IMR-90 (cell line): ENCODE data around the gene TNNI2. TPM values are rescaled to one million over a fixed set of nuclear protein-coding genes. Genes with fewer than 3 reads are reported as not detected.

Source experiments
- ATAC-seq: fragments of 200-7000 bp; cut with Tn5 transposase; 2 replicates; pipeline ENCODE4 v1.9.1; 2020; ENCODE audit warnings: low read depth, mild to moderate bottlenecking, moderate library complexity
- BruUV-seq: library from RNA; stranded (reverse); fragments of 400-500 nt; replicated peaks from 2 replicates; lab custom pipeline; 2021; lab: Mats Ljungman, UMichigan
- CTCF ChIA-PET: fragments of 300-600 bp; formaldehyde crosslinking; extraction: SDS; loops from one replicate; lab custom pipeline; 2021; ENCODE audit warnings: antibody characterized with exemption; lab: Yijun Ruan, JAX
- POLR2A ChIA-PET: fragments of 300-600 bp; sonication (Branson Sonifier 250); formaldehyde crosslinking; loops from one replicate; lab custom pipeline; 2022; ENCODE audit warnings: antibody characterized with exemption; ENCODE audit not compliant: unreplicated experiment; lab: Charles Lee
- DNase-seq: peaks from one replicate; pipeline ENCODE4 v3.0.0; 2013
- H2AFZ ChIP-seq: replicated peaks from 2 replicates; pipeline ENCODE3; 2013; ENCODE audit warnings: low read length, mild to moderate bottlenecking; ENCODE audit not compliant: poor library complexity
- H2AK5ac ChIP-seq: 2 replicates; pipeline ENCODE4 v1.6.1; 2013; ENCODE audit warnings: low read depth, low read length, inconsistent platforms
- H2AK9ac ChIP-seq: replicated peaks from 2 replicates; pipeline ENCODE3; 2013; ENCODE audit warnings: mild to moderate bottlenecking, low read depth, low read length, moderate library complexity; ENCODE audit not compliant: poor library complexity
- H2BK120ac ChIP-seq: 2 replicates; pipeline ENCODE4 v1.6.1; 2013; ENCODE audit warnings: low read depth, low read length, inconsistent platforms
- H2BK15ac ChIP-seq: 3 replicates; pipeline ENCODE4 v1.6.1; 2013; ENCODE audit warnings: low read depth, low read length, inconsistent platforms
- H2BK20ac ChIP-seq: 2 replicates; pipeline ENCODE4 v1.6.1; 2013; ENCODE audit warnings: low read depth, mild to moderate bottlenecking, inconsistent platforms, low read length, moderate library complexity
- H2BK5ac ChIP-seq: 2 replicates; pipeline ENCODE4 v1.6.1; 2013; ENCODE audit warnings: mild to moderate bottlenecking, low read depth, low read length, inconsistent platforms; ENCODE audit not compliant: poor library complexity, severe bottlenecking
- H3K14ac ChIP-seq: replicated peaks from 2 replicates; pipeline ENCODE4 v1.6.1; 2013; ENCODE audit warnings: low read depth, low read length, inconsistent platforms
- H3K18ac ChIP-seq: 2 replicates; pipeline ENCODE4 v1.6.1; 2013; ENCODE audit warnings: low read depth, low read length, control low read depth
- H3K23ac ChIP-seq: 2 replicates; pipeline ENCODE4 v1.6.1; 2013; ENCODE audit warnings: low read depth, low read length, inconsistent platforms
- H3K27ac ChIP-seq: 2 replicates; pipeline ENCODE4 v1.5.1; 2013; ENCODE audit warnings: mild to moderate bottlenecking, control low read depth, low read length; ENCODE audit not compliant: insufficient read depth
- H3K27me3 ChIP-seq: 2 replicates; pipeline ENCODE4 v1.6.1; 2013; ENCODE audit warnings: low read length; ENCODE audit not compliant: control insufficient read depth, insufficient read depth
- H3K36me3 ChIP-seq: 2 replicates; pipeline ENCODE4 v1.6.1; 2013; ENCODE audit warnings: low read length, mixed read lengths; ENCODE audit not compliant: control insufficient read depth, insufficient read depth
- H3K4ac ChIP-seq: 2 replicates; pipeline ENCODE4 v1.6.1; 2013; ENCODE audit warnings: low read depth, low read length, inconsistent platforms
- H3K4me1 ChIP-seq: 2 replicates; pipeline ENCODE4 v1.6.1; 2013; ENCODE audit warnings: low read length, mixed read lengths; ENCODE audit not compliant: control insufficient read depth, insufficient read depth
- H3K4me2 ChIP-seq: 2 replicates; pipeline ENCODE4 v1.6.1; 2013; ENCODE audit warnings: low read depth, mild to moderate bottlenecking, control low read depth, low read length, moderate library complexity
- H3K4me3 ChIP-seq: 2 replicates; pipeline ENCODE4 v1.5.1; 2013; ENCODE audit warnings: low read depth, mild to moderate bottlenecking, control low read depth, low read length, moderate library complexity; ENCODE audit not compliant: insufficient read depth
- H3K56ac ChIP-seq: 2 replicates; pipeline ENCODE4 v1.6.1; 2013; ENCODE audit warnings: low read length, inconsistent platforms; ENCODE audit not compliant: insufficient read depth; ENCODE audit errors: extremely low read depth
- H3K79me1 ChIP-seq, 2 experiments: 2 replicates each; pipeline ENCODE4 v1.6.1; 2013; ENCODE audit warnings: low read length in 2 of 2, inconsistent platforms in 1 of 2, low read depth in 1 of 2
- H3K9ac ChIP-seq: 2 replicates; pipeline ENCODE4 v1.6.1; 2013; ENCODE audit warnings: low read depth, low read length, control low read depth
- H3K9me1 ChIP-seq: 2 replicates; pipeline ENCODE4 v1.6.1; 2013; ENCODE audit warnings: low read length, inconsistent platforms; ENCODE audit not compliant: insufficient read depth
- H3K9me3 ChIP-seq: 2 replicates; pipeline ENCODE4 v1.6.1; 2013; ENCODE audit warnings: low read length; ENCODE audit not compliant: control insufficient read depth, insufficient read depth
- H4K20me1 ChIP-seq: 2 replicates; pipeline ENCODE4 v1.6.1; 2013; ENCODE audit warnings: low read length, inconsistent platforms; ENCODE audit not compliant: insufficient read depth
- H4K5ac ChIP-seq: 2 replicates; pipeline ENCODE4 v1.6.1; 2013; ENCODE audit warnings: mild to moderate bottlenecking, low read depth, low read length, control low read depth
- H4K8ac ChIP-seq, 2 experiments: 2 replicates each; pipeline ENCODE4 v1.6.1; 2013; ENCODE audit warnings: low read depth in 2 of 2, low read length in 2 of 2, control low read depth in 1 of 2, inconsistent platforms in 1 of 2
- H4K91ac ChIP-seq: 2 replicates; pipeline ENCODE4 v1.6.1; 2013; ENCODE audit warnings: low read depth, low read length, inconsistent platforms; ENCODE audit not compliant: insufficient read depth
- BHLHE40 ChIP-seq: fragments of 150-350 bp; IDR thresholded peaks from 2 replicates; pipeline ENCODE4 v1.6.1; 2016; ENCODE audit warnings: mild to moderate bottlenecking, low read depth, low read length
- CHD1 ChIP-seq: IDR thresholded peaks from 2 replicates; pipeline ENCODE4 v1.6.1; 2012; ENCODE audit warnings: low read depth, low read length, improper control_type of control experiment
- FOS ChIP-seq: fragments of 150-350 bp; IDR thresholded peaks from 2 replicates; pipeline ENCODE4 v1.6.1; 2016; ENCODE audit warnings: low read depth, low read length
- MAZ ChIP-seq: IDR thresholded peaks from 2 replicates; pipeline ENCODE4 v1.6.1; 2012; ENCODE audit warnings: low read depth, mild to moderate bottlenecking, low read length, improper control_type of control experiment, moderate library complexity, borderline replicate concordance
- RAD21 ChIP-seq: IDR thresholded peaks from 2 replicates; pipeline ENCODE4 v1.6.1; 2012; ENCODE audit warnings: low read length, improper control_type of control experiment
- RFX5 ChIP-seq: IDR thresholded peaks from 2 replicates; pipeline ENCODE4 v1.8.0; 2012; ENCODE audit warnings: low read depth, mild to moderate bottlenecking, low read length, moderate library complexity
- SMC3 ChIP-seq: fragments of 150-350 bp; IDR thresholded peaks from 2 replicates; pipeline ENCODE4 v1.6.1; 2016; ENCODE audit warnings: low read depth, mild to moderate bottlenecking, antibody characterized with exemption, low read length, moderate library complexity
- WGBS, 2 experiments: methylation state at CpG; one replicate each; pipeline versions ENCODE4 v1.1.5 to v1.1.7; 2013; ENCODE audit warnings: missing lambda C conversion rate in 2 of 2; ENCODE audit not compliant: insufficient read length in 1 of 2; ENCODE audit errors: extremely low coverage in 2 of 2; 5-methylcytosine and 5-hydroxymethylcytosine counted together
- dilution Hi-C: fragments of 300-500 bp; cut with HindIII; formaldehyde crosslinking; loops from one replicate; pipeline ENCODE4 v1.14.3; 2018; ENCODE audit warnings: low sequenced_read_pairs; ENCODE audit not compliant: unreplicated experiment
- in situ Hi-C: fragments of 300-500 bp; cut with MboI; formaldehyde crosslinking; loops from 3 replicates; pipeline ENCODE4 v1.14.3; 2019; ENCODE audit warnings: low sequenced_read_pairs, inconsistent platforms, mixed read lengths
- intact Hi-C: fragments of 100-400 bp; cut with micrococcal nuclease; formaldehyde crosslinking; loops from 2 replicates; pipeline ENCODE4 v1.10.0; 2022
- polyA plus RNA-seq, 3 experiments: library from polyadenylated mRNA; depleted of rRNA; stranded (reverse); fragments of >200 nt; gene quantifications; 2 replicates each; pipeline ENCODE4 v1.2.3, GENCODE V29; 2012; ENCODE audit warnings: low replicate concordance in 1 of 3
- total RNA-seq: library from RNA; depleted of rRNA; stranded (reverse); fragments of >200 nt; gene quantifications from 2 replicates; pipeline ENCODE4 v1.2.3, GENCODE V29; 2012

The TNNI2 gene
- total and polyA plus RNA-seq, 2 of the 4 experiments (the other 2 are of a cell fraction) = not detected

- ChIA-PET POLR2A (no interaction called here), CTCF (no interaction called here)
- Histone ChIP-seq H4K20me1 (no peaks in the 10 kb centered on the region), H3K36me3 (no peaks in the 10 kb centered on the region), H3K14ac (peak overlapping the region; percentile 62; the same call in 1 of the 2 replicates), H3K9ac (no peak overlapping the region; the same call in 1 of the 2 replicates), H2AK5ac (peak overlapping the region; percentile 82), H3K4me2 (peak overlapping the region; percentile 43; the same call in 1 of the 2 replicates), H3K18ac (peak overlapping the region; percentile 22; the same call in 1 of the 2 replicates), H4K91ac (peak overlapping the region; percentile 89), H2AK9ac (peak overlapping the region; percentile 98), H3K9me1 (peaks cover 4% of the 10 kb centered on the region), H3K27me3 (peaks cover 15% of the 10 kb centered on the region), H3K79me1 (no peaks in the 10 kb centered on the region), H2BK5ac (peak overlapping the region; percentile 26), H4K8ac (peak overlapping the region; percentile 40 to 79; a peak in 3 of 4 replicates), H4K5ac (peak overlapping the region; percentile 69; the same call in 1 of the 2 replicates), H3K4ac (peak overlapping the region; percentile 78), H3K23ac (no peak overlapping the region), H2BK20ac (peak overlapping the region; percentile 83), H3K4me3 (no peak overlapping the region), H2BK15ac (peak overlapping the region; percentile 1; the same call in 2 of the 3 replicates), H3K4me1 (peaks cover 14% of the 10 kb centered on the region), H3K9me3 (no peaks in the 10 kb centered on the region), H2AFZ (peak overlapping the region; percentile 91), H3K56ac (no peak overlapping the region; the same call in 1 of the 2 replicates), H2BK120ac (peak overlapping the region; percentile 90), H3K27ac (peak overlapping the region; percentile 25; the same call in 1 of the 2 replicates)
- DNase-seq = peak; percentile 86
- 70% methylated on average over 7 of the region's 27 CpGs; no CpG with 5 or more reads in 1 of the 2 experiments for WGBS, 2 experiments
- TF ChIP-seq RFX5 = no peak
- TF ChIP-seq BHLHE40 = 0 out of 2 replicates have a peak, but pooled peaks have one; percentile 19
- TF ChIP-seq CHD1 = no peak
- TF ChIP-seq SMC3 = no peak
- TF ChIP-seq MAZ = peak; percentile 79
- peak; percentile 98 for TF ChIP-seq FOS
- TF ChIP-seq RAD21 = no peak
- in situ Hi-C loops = no loop called here
- BruUV-seq = no TSS peak
- dilution Hi-C loops = no loop called here
- ATAC-seq = peak; percentile 99
- intact Hi-C loops = no loop called here
Measured at GRCh38 chr11:1863352-1864216, 24.8 kb downstream of the TNNI2 start.
